ENCODE results near the gene CD3D.

DNA sequence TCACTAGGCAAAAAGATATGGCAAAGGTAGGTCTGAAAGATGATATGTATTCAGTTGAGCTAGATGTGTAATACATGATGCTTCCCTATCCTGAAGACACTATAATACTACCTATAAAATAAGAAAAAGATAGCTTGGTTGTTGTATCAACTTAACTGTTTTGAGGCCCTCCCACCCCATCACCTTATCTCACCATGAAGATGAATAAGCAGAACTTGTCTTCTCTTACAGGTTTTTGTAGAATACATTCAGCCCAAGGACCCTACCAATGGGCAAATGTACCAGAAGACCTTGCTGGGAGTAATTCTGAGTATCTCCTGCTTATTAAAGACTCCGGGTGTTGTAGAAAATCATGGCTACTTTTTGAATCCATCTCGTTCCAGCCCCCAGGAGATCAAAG lies 30.8 kb upstream of the CD3D start:
- no peak for TF ChIP-seq ZNF274 (IDR thresholded peaks at IDR 0.05; ENCODE audit: low read depth, low read length)
- no peak for TF ChIP-seq YY1 (IDR thresholded peaks at IDR 0.05; ENCODE audit: insufficient read depth, insufficient read length)
- TF ChIP-seq SUZ12 (IDR thresholded peaks at IDR 0.05; ENCODE audit: extremely low read depth, insufficient read depth, insufficient read length), result no peak

Measured in NT2/D1 (cell line).